EH (cell line): Measurements from ENCODE around the gene ATF4.
"Not testable (repeated sequence)": the region's sequence is repeated elsewhere in the genome, so short reads cannot be mapped to it uniquely, and the experiment has no call there.

Experiments
- DNase-seq: peaks from one replicate; pipeline ENCODE4 v3.0.0-alpha.2; 2015; ENCODE audit warnings: low read depth

ATF4 gene

GRCh38 chr22:39489094-39490068 lies 31.0 kb upstream of the ATF4 start:
- DNase-seq, result no peak

- DNase-seq, result peak; percentile 80
These were observed 30.1 kb upstream of the ATF4 start for GRCh38 chr22:39490135-39490798.

GRCh38 chr22:39490966-39491680 lies 29.2 kb upstream of the ATF4 start:
- no peak for DNase-seq

- DNase-seq, result no peak
These were observed 28.7 kb upstream of the ATF4 start for GRCh38 chr22:39491696-39492095.

- DNase-seq, result no peak
These were observed 28.2 kb upstream of the ATF4 start for GRCh38 chr22:39492186-39492585.

- peak; percentile 95 for DNase-seq
These were observed 26.6 kb upstream of the ATF4 start for GRCh38 chr22:39493759-39494158.

- peak; percentile 47 for DNase-seq
These were observed 25.8 kb upstream of the ATF4 start for GRCh38 chr22:39494471-39495120.

GRCh38 chr22:39496131-39496838 lies 24.1 kb upstream of the ATF4 start:
- peak; percentile 69 for DNase-seq

- no peak for DNase-seq
These were observed 22.9 kb upstream of the ATF4 start for GRCh38 chr22:39497429-39497828.

GRCh38 chr22:39498368-39498767 lies 22.0 kb upstream of the ATF4 start:
- peak; percentile 13 for DNase-seq

- no peak for DNase-seq
These were observed 21.6 kb upstream of the ATF4 start for GRCh38 chr22:39498802-39499201.

GRCh38 chr22:39500101-39500500 lies 20.3 kb upstream of the ATF4 start:
- DNase-seq, result no peak

- DNase-seq, result no peak
These were observed 18.7 kb upstream of the ATF4 start for GRCh38 chr22:39501644-39502108.

- peak; percentile 96 for DNase-seq
These were observed 18.1 kb upstream of the ATF4 start, which contains the start of gene MIEF1 for GRCh38 chr22:39502109-39502788. Gene MIEF1 (plus strand): TSS chr22:39502290. CDS start chr22:39511295, 9,005 bp downstream.

GRCh38 chr22:39502789-39503409 lies 17.5 kb upstream of the ATF4 start:
- DNase-seq, result peak; percentile 38

- no peak for DNase-seq
These were observed 16.7 kb upstream of the ATF4 start for GRCh38 chr22:39503630-39504029.

GRCh38 chr22:39504071-39504470 lies 16.3 kb upstream of the ATF4 start:
- DNase-seq, result no peak

- not testable (repeated sequence) for DNase-seq
These were observed 13.3 kb upstream of the ATF4 start for GRCh38 chr22:39507021-39507420.

GRCh38 chr22:39508393-39508792 lies 12.0 kb upstream of the ATF4 start:
- no peak for DNase-seq

GRCh38 chr22:39510529-39511149 lies 9.7 kb upstream of the ATF4 start:
- no peak for DNase-seq
